GM18505 (cell line): ENCODE data around the gene DOCK8.

Experiments used
- ATAC-seq: cut with Tn5 transposase; IDR thresholded peaks from one replicate; pipeline ENCODE4 v1.9.1; 2021; ENCODE audit not compliant: unreplicated experiment
- POLR2A ChIP-seq: IDR thresholded peaks from 4 replicates; pipeline ENCODE4 v1.6.1; 2011; ENCODE audit warnings: borderline replicate concordance; ENCODE audit not compliant: insufficient read depth, insufficient read length; ENCODE audit errors: extremely low read depth

DOCK8 gene

GRCh38 chr9:503881-504852 lies 289.5 kb downstream of the DOCK8 start, which contains the start of gene KANK1:
Gene KANK1, plus strand, starts transcription at chr9:504695.
- ATAC-seq = peak; percentile 83
- TF ChIP-seq POLR2A = no peak

- ATAC-seq = peak; percentile 19
- no peak for TF ChIP-seq POLR2A
Observed at GRCh38 chr9:504921-505740, 290.5 kb downstream of the DOCK8 start.

GRCh38 chr9:505741-506059 lies 291.0 kb downstream of the DOCK8 start:
- TF ChIP-seq POLR2A = no peak
- no peak for ATAC-seq

DNA sequence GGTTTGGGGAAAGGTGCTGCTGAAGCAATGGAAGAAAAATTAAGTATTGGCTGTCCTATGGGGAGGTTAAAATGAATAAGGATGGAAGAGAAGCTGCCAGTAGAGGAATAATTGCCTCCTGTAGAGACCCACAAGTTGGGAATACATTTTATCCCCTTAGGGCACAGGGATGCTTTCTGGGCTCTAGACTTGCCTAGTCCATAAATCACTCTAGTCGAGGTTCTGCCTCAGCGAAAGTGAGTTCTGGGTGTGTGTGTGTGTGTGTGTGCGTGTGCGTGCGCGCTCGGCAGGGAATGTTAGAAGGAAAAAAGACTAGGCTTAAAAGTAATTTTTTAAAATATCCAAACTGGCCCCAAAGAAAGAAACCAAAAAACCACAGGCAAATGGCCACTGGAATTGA lies 291.6 kb downstream of the DOCK8 start:
- no peak for ATAC-seq
- no peak for TF ChIP-seq POLR2A

DNA sequence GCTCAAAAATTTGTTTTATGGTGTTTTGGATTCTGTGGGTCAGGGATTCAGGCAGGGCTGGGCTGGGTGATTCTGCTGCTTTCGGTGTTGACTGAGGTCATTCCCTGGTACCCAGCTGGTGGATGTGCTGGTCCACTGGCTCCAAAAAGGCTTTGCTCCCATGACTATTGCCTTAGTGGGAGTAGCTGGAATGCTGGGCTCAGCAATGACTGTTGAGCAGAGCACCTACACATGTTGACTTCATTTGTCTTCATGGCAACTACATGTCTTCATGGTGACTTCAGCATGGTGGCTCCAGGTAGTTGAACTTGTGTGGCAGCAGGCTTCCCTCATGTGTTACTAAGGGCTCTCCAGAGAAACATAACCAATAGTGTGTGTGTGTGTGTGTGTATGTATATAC lies 297.2 kb downstream of the DOCK8 start:
- no peak for TF ChIP-seq POLR2A
- ATAC-seq = no peak

- no peak for TF ChIP-seq POLR2A
- ATAC-seq = no peak
Observed at GRCh38 chr9:512555-513272, 298.0 kb downstream of the DOCK8 start.
